Adrenal gland (tissue), 5 donors: ENCODE data around the gene SMIM1.

Experiments used
- POLR2A ChIP-seq, 2 donors: fragments of 450-650 bp; IDR thresholded peaks; one replicate each; pipeline ENCODE4 v1.6.1; 2017; ENCODE audit warnings: antibody characterized with exemption in 2 of 2, mild to moderate bottlenecking in 2 of 2, moderate library complexity in 1 of 2
- TF ChIP-seq, protein P1 (sequence below), 6 experiments: fragments of 450-650 bp in 4 of 6; fragments of 200-600 bp in 2 of 6; sonication (generic) in 1 of 6; IDR thresholded peaks; 1 replicate in 5 of 6; 2 replicates in 1 of 6; pipeline versions ENCODE4 v1.5.1 to v1.8.0; 2016 to 2021; ENCODE audit warnings: antibody characterized with exemption in 6 of 6, mild to moderate bottlenecking in 2 of 6, moderate library complexity in 1 of 6
- donor health status: DM: no; HTN: no; CAD: no.

DNA sequence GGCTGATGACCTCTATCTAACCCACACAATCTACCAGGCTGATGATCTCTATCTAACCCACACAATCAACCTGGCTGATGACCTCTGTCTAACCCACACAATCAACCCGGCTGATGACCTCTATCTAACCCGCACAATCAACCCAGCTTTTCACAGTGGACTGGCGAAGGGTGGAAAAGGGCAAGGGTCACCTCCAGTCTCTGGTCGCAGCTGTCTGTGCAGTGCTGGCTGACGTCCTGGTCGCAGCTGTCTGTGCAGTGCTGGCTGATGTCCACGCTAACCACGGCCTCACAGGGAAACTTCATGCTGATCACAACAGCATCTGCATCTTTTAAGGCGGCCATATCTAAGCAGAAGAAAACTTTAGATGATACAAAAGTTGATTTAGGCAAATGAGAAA lies 32.5 kb upstream of the SMIM1 start:
- TF ChIP-seq, protein P1, sequence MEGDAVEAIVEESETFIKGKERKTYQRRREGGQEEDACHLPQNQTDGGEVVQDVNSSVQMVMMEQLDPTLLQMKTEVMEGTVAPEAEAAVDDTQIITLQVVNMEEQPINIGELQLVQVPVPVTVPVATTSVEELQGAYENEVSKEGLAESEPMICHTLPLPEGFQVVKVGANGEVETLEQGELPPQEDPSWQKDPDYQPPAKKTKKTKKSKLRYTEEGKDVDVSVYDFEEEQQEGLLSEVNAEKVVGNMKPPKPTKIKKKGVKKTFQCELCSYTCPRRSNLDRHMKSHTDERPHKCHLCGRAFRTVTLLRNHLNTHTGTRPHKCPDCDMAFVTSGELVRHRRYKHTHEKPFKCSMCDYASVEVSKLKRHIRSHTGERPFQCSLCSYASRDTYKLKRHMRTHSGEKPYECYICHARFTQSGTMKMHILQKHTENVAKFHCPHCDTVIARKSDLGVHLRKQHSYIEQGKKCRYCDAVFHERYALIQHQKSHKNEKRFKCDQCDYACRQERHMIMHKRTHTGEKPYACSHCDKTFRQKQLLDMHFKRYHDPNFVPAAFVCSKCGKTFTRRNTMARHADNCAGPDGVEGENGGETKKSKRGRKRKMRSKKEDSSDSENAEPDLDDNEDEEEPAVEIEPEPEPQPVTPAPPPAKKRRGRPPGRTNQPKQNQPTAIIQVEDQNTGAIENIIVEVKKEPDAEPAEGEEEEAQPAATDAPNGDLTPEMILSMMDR (IDR thresholded peaks at IDR 0.05), result no peak
- TF ChIP-seq POLR2A (IDR thresholded peaks at IDR 0.05), result no peak
